HG03558 (cell line): ENCODE data around the gene HFE.
"Not testable (repeated sequence)": the region's sequence is repeated elsewhere in the genome, so short reads cannot be mapped to it uniquely, and the experiment has no call there.

Experiments used
- ATAC-seq: cut with Tn5 transposase; IDR thresholded peaks from one replicate; pipeline ENCODE4 v1.9.1; 2021; ENCODE audit warnings: moderate number of reproducible peaks; ENCODE audit not compliant: unreplicated experiment; ENCODE audit errors: extremely low read depth

Gene HFE

GRCh38 chr6:26105842-26106241 is 18.6 kb downstream of the HFE start:
- ATAC-seq = no peak

DNA sequence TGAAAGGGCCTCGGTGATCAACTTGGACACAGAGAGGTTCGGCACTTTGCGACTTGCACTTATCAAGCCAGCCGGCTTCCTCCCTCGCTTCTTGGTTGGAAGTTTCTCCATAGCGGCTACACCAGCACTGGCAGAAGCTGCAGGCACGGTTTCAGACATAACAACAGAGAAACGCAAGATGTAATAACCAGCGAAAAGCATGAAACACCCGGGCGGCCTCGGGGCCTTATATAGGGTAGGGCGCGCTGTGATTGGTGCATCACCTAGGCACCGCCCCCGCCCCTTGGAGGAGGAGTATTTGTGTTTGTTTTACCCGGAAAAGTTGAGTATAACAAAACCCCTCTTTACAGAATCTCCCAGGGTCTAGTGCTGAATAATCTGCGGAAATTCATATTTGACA is 20.7 kb downstream of the HFE start:
- ATAC-seq = no peak

DNA sequence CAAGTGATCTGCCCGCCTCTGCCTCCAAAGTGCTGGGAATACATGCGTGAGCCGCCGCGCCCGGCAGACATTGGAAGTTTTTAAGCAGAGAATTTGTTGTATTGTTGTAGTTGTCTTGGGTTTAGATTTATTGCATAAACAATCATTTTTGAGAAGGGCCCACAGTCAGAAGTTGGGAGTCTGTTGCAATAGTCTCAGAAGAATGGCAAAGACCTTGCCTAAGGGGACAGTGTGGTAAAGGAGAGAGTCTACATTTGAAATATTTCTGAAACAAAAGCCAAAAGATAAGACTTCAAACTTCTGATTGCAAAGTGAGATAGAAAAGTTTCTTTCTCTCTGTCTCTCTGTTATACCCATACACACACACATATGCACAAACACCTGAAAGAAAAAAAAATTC is 22.5 kb downstream of the HFE start:
- ATAC-seq = no peak

DNA sequence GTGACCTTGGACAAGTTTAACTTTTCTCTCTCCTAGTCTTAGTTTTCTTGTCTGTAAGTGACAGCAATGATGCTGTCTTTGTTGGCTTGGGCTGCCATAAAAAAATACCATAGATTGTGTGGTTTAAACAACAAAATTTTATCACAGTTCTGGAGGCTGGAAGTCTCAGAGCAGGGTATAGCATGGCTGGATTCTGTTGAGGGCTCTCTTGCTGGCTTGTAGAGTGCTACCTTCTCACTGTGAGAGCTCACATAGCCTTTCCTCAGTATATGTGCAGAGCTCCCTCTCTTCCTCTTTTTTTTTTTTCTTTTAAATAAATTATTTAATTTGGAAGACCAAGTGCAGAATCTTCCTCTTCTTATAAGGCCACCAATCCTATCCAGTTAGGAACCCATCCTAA is 26.3 kb downstream of the HFE start:
- no peak for ATAC-seq

DNA sequence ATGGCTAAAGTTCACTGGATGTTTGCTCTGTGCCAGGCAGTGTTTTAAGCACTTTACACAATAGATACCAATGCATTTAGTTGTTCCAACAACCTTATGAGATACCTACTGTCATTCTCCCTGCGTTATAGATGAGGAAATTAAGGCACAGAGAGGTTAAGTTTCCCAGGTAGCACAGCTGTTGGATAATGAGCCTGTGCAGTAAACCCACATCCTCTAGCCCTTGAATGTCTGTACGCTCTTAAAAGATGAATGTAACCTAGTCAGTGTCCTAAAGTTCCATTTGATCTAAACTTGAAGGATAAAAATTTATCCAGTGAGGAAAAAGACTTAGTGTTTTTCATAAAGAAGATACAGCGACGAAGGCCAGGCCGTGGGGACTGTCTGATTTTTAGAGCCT is 28.0 kb downstream of the HFE start:
- ATAC-seq = no peak

GRCh38 chr6:26116267-26116666 is 29.0 kb downstream of the HFE start:
- ATAC-seq = no peak

DNA sequence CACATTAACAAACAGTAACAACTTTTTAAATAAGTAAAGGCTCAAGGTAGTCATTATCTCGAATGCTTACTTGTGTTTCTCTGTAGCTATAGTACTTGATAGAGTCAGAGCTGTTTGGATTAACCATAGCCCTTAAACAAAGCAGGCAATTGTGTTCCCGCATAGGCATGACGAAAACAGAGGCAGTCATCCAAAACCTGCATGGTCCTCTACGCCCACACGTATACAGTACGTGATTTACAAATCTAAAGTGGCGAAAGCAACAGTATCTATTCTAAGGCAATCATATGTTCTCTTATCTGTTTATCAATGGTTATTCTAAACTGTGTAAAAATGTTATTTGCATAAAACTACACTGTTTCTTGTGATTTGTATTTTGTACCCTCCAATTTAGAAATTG is 31.8 kb downstream of the HFE start:
- ATAC-seq = no peak

DNA sequence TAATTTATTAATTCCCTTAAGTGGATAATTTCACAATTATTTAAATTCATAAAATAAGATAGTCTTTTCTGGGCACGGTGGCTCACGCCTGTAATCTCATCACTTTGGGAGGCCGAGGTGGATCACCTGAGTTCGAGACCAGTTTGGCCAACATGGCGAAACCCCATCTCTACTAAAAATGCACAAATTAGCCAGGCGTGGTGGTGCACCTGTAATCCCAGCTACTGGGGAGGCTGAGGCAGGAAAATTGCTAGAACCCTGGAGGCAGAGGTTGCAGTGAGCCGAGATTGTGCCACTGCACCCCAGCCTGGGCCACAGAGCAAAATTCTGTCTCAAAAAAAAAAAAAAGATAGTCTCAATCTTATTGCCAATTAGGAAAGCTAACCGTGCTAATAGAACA is 32.9 kb downstream of the HFE start:
- ATAC-seq = not testable (repeated sequence)

GRCh38 chr6:26120807-26121140 is 33.5 kb downstream of the HFE start:
- no peak for ATAC-seq

DNA sequence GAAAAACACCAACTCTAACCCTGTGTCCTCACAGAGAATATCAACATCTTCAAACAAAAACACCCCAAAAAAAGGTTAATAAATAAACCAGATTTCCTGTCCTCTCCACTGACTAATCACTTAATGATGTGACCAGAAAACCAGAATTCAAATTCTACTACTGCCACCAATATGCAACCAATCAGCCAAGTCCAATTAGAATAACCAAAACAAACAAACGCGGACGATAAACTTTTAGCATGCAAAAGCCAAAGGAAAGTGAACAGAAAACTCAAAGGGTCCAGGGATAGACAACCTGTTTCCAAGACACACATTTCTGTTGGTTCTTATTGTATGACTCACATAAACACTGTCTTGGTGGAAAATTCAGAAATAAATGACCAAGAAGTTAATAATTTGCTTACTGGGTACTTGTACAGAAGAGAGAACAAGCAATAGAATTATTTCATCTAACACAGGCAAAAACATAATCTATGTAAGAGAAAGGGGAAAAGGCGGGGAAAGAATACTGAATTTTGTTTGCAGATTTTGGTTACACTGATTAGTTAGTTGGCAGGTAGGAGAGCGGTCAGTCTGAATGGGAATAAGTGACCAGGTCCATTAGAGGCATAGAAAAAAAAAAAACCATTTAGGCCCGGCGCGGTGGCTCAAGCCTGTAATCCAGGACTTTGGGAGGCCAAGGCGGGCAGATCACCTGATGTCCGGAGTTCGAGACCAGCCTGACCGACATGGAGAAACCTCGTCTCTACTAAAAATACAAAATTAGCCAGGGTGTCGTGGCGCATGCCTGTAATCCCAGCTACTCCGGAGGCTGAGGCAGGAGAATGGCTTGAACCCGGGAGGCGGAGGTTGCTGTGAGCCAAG is 34.1 kb downstream of the HFE start:
- no peak for ATAC-seq

- ATAC-seq = no peak
Observed at GRCh38 chr6:26122005-26122388, 34.8 kb downstream of the HFE start.

DNA sequence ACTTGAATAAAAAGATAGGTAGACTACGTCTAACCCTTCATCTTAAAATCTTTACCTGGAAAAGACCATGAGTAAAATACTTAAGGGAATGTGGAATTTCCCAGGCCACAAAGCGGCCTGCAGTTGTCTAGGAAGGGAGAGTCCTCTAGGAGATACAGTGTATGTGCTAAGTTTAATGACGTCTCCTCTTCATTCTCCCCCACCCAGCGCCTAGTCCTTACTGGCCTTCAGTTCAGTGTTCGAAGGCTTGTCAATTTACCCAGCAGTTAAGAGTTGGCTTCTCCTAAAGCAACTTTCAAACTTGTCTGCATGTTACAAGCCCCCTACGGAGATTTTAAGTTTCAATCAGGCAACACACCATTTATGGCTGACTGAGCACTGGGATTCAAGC is 35.2 kb downstream of the HFE start:
- ATAC-seq = no peak

DNA sequence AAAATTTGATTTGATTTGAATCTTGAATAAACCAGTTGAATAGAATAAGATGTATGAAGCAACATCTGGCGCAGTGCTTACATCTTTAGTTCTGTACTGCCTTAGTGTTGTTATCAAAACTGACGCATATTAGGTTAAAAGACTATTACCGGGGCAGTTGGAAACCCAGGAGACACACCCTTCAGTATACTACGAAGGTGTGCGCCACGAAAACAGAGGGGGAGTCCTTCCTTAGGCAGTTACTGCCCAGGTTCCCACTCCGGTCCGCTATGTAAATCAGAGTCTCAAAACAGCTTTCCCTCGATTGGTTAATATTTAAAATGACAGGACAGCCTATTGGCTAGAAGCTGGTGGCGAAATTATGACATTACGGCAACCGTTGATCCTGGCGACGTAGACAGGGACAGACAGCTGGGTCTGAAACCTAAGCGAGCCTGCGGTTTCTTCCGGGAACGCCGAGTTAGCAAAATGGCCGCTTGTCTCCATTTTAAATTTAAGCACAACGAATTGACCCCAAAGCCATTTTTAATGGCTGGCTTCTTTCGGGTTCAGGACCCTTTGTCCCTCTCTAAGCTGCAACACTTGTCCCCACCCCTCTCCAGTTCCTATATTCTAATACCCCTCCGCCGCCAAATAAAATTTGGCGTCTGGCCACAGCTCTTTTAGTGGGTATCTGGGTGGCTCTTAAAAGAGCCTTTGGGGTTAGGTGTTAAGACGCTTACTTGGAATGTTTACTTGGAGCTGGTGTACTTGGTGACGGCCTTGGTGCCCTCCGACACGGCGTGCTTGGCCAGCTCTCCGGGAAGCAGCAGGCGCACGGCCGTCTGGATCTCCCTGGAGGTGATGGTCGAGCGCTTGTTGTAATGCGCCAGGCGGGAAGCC is 35.8 kb downstream of the HFE start:
- peak; percentile 26 for ATAC-seq

DNA sequence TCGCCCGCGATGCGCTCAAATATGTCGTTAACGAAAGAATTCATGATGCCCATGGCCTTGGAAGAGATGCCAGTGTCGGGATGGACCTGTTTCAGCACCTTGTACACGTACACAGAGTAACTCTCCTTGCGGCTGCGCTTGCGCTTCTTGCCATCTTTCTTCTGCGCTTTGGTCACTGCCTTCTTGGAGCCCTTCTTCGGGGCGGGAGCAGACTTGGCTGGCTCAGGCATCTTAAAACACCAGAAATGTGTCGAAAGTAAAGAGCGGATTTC is 36.4 kb downstream of the HFE start:
- no peak for ATAC-seq

GRCh38 chr6:26123947-26124780 is 36.9 kb downstream of the HFE start:
- ATAC-seq = peak; percentile 65

DNA sequence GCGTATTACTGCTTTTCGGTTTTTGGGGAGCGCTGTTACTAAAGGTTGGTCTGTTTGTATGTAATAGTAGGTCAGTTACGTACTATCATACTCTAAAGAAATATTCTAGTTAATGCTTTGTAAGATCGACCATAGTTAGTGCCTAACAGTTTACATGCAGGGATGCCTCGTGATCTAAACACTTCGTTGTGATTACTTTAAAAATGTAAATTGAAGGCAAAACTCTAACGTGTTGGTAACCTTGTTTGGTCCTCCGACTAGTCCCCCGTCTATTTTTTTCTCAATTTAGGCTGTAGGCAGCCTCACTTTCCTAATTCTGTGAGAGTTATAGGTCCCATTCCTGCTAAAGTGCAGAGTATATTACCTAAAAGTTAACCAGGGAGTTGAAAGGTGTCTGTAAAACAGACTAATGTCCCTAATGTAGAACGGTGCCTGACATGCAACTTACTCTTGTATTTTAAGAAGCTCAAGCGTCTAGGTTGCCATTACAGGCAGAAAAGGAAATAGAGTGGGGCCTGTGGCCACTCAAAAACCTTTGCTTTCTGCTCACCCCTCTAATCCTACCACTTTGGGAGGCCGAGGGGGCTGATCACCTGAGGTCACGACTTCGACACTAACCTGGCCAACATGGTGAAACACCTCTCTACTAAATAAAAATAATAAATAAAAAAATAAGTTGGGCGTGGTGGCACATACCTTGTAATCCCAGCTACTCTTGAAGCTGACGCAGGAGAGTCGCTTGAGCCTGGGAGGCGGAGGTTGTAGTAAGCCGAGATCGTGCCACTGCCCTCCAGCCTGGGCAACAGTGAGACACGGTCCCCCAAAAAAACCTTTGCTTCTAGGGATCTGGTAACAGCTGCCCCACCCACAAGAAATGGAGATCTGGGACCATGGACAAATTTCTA is 37.8 kb downstream of the HFE start:
- ATAC-seq = no peak

GRCh38 chr6:26126394-26127235 is 39.4 kb downstream of the HFE start:
- no peak for ATAC-seq

DNA sequence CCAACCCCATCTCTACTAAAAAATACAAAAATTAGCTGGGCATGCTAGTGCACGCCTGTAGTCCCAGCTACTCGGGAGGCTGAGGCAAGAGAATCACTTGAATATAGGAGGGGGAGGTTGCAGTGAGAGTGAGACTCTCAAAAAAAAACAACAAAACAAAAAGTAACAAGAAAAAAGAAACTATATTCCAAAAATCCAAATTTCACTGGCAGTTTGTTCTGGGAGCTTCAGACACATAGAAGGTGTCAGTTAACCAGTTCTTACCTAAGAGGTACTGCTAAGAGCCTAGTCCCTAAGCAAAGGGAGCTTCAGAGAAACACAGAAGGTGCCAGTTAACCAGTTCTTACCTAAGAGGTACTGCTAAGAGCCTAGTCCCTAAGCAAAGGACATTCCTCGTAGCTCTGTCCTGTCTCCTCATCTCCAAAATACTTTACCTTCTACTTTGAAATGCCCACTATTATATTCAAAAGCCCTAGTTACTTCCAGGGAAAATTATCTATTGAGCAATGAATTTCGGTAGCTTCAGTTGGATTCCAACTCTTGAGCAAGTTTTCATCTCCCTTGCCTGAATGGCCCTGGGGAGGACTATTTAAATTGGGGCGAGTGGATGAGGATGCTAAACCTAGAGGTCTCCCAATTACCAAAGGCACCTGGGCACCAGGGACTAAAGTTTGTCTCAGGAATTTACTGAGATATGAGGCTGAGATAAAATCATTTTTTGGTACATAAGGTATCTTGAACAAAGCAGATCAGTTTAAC is 41.0 kb downstream of the HFE start:
- ATAC-seq = no peak
